Neural cell (in vitro differentiated cells): ENCODE data around the gene CKB. TPM values are rescaled to one million over a fixed set of nuclear protein-coding genes. Genes with fewer than 3 reads are reported as not detected.

Experiments used
- H2AFZ ChIP-seq: fragments of 200-600, 300-800 bp; sonication (generic), shearing (Covaris generic); 2 replicates; pipeline ENCODE4 v1.6.0; 2014; ENCODE audit warnings: low read depth, mild to moderate bottlenecking, antibody characterized with exemption, low read length, moderate library complexity
- H3F3A ChIP-seq: fragments of 200-600 bp; shearing (Covaris generic); 2 replicates; pipeline ENCODE4 v1.6.1; 2016; ENCODE audit warnings: mild to moderate bottlenecking, moderate library complexity, mixed read lengths, antibody characterized with exemption, low read length; ENCODE audit not compliant: insufficient read depth, poor library complexity, severe bottlenecking
- H3K27ac ChIP-seq: fragments of 200-600, 300-800 bp; sonication (generic), shearing (Covaris generic); 2 replicates; pipeline ENCODE4 v1.5.1; 2014; ENCODE audit warnings: mild to moderate bottlenecking, low read length, moderate library complexity
- H3K27me3 ChIP-seq: fragments of 300-800, 200-600 bp; sonication (generic), shearing (Covaris generic); 2 replicates; pipeline ENCODE4 v1.6.0; 2014; ENCODE audit warnings: mild to moderate bottlenecking, low read depth, low read length, moderate library complexity; ENCODE audit not compliant: insufficient read depth
- H3K36me3 ChIP-seq: fragments of 300-800, 200-600 bp; sonication (generic), shearing (Covaris generic); 2 replicates; pipeline ENCODE4 v1.5.1; 2014; ENCODE audit warnings: mild to moderate bottlenecking, antibody characterized with exemption, low read length, moderate library complexity; ENCODE audit not compliant: insufficient read depth
- H3K4me2 ChIP-seq: fragments of 300-800, 200-600 bp; sonication (generic), shearing (Covaris generic); 2 replicates; pipeline ENCODE4 v1.6.0; 2014; ENCODE audit warnings: mild to moderate bottlenecking, low read length
- H3K4me3 ChIP-seq: fragments of 300-800, 200-600 bp; sonication (generic), shearing (Covaris generic); 2 replicates; pipeline ENCODE4 v1.5.1; 2014; ENCODE audit warnings: mild to moderate bottlenecking, low read length, moderate library complexity
- H3K79me2 ChIP-seq: fragments of 200-600 bp; shearing (Covaris generic); replicated peaks from 2 replicates; pipeline ENCODE4 v1.6.0; 2014; ENCODE audit warnings: mild to moderate bottlenecking, low read length, moderate library complexity; ENCODE audit not compliant: insufficient read depth
- H3K9ac ChIP-seq: fragments of 300-800, 200-600 bp; sonication (generic), shearing (Covaris generic); 2 replicates; pipeline ENCODE4 v1.6.1; 2016; ENCODE audit warnings: mild to moderate bottlenecking, low read length, mixed read lengths
- H3K9me2 ChIP-seq: fragments of 200-600 bp; shearing (Covaris generic); 2 replicates; pipeline ENCODE4 v1.6.1; 2016; ENCODE audit warnings: mild to moderate bottlenecking, low read length, mixed read lengths; ENCODE audit not compliant: insufficient read depth
- H3K9me3 ChIP-seq: fragments of 200-600, 300-800 bp; sonication (generic), shearing (Covaris generic); 2 replicates; pipeline ENCODE4 v1.6.1; 2016; ENCODE audit warnings: mild to moderate bottlenecking, mixed run types, low read length, moderate library complexity, mixed read lengths
- H4K20me1 ChIP-seq: fragments of 200-600 bp; shearing (Covaris generic); 2 replicates; pipeline ENCODE4 v1.6.1; 2016; ENCODE audit warnings: mild to moderate bottlenecking, mixed run types; ENCODE audit not compliant: insufficient read depth
- EP300 ChIP-seq: fragments of 450-650 bp; conservative IDR thresholded peaks from 2 replicates; pipeline ENCODE4 v1.6.1; 2014; ENCODE audit warnings: antibody characterized with exemption, mild to moderate bottlenecking, moderate library complexity; ENCODE audit not compliant: poor library complexity, severe bottlenecking
- EZH2 ChIP-seq: fragments of 200-600, 300-800 bp; shearing (Covaris generic), sonication (generic); IDR thresholded peaks from 2 replicates; pipeline ENCODE4 v1.6.1; 2014; ENCODE audit warnings: antibody characterized with exemption, low read length, borderline replicate concordance, mild to moderate bottlenecking; ENCODE audit not compliant: insufficient read depth, poor library complexity, severe bottlenecking
- MXI1 ChIP-seq: fragments of 450-650 bp; conservative IDR thresholded peaks from 2 replicates; pipeline ENCODE4 v1.6.1; 2014; ENCODE audit warnings: antibody characterized with exemption, mild to moderate bottlenecking; ENCODE audit not compliant: poor library complexity, severe bottlenecking
- POLR2AphosphoS5 ChIP-seq: IDR thresholded peaks from 2 replicates; pipeline ENCODE4 v1.6.1; 2012
- RAD21 ChIP-seq: fragments of 450-650 bp; conservative IDR thresholded peaks from 2 replicates; pipeline ENCODE4 v1.6.1; 2014; ENCODE audit warnings: antibody characterized with exemption, mild to moderate bottlenecking, moderate library complexity
- SMC3 ChIP-seq: fragments of 450-650 bp; conservative IDR thresholded peaks from 2 replicates; pipeline ENCODE4 v1.6.1; 2014; ENCODE audit warnings: antibody characterized with exemption, mild to moderate bottlenecking, moderate library complexity; ENCODE audit not compliant: poor library complexity
- TAF1 ChIP-seq: IDR thresholded peaks from 2 replicates; pipeline ENCODE4 v1.6.1; 2012; ENCODE audit warnings: low read depth
- polyA plus RNA-seq: library from polyadenylated mRNA; depleted of rRNA; stranded (reverse); fragments of >200 nt; gene quantifications from 2 replicates; pipeline ENCODE4 v1.2.3, GENCODE V29; 2014
- TF ChIP-seq, protein P1 (sequence below): IDR thresholded peaks from 2 replicates; pipeline ENCODE4 v1.6.1; 2012; ENCODE audit warnings: borderline replicate concordance
- TF ChIP-seq, protein P2 (sequence below): fragments of 450-650 bp; IDR thresholded peaks from 2 replicates; pipeline ENCODE4 v1.5.1; 2014; ENCODE audit warnings: antibody characterized with exemption, mild to moderate bottlenecking, moderate library complexity; ENCODE audit not compliant: poor library complexity, severe bottlenecking

The CKB gene
- polyA plus RNA-seq, 1 donor from 2014 or later, result 918 TPM

DNA sequence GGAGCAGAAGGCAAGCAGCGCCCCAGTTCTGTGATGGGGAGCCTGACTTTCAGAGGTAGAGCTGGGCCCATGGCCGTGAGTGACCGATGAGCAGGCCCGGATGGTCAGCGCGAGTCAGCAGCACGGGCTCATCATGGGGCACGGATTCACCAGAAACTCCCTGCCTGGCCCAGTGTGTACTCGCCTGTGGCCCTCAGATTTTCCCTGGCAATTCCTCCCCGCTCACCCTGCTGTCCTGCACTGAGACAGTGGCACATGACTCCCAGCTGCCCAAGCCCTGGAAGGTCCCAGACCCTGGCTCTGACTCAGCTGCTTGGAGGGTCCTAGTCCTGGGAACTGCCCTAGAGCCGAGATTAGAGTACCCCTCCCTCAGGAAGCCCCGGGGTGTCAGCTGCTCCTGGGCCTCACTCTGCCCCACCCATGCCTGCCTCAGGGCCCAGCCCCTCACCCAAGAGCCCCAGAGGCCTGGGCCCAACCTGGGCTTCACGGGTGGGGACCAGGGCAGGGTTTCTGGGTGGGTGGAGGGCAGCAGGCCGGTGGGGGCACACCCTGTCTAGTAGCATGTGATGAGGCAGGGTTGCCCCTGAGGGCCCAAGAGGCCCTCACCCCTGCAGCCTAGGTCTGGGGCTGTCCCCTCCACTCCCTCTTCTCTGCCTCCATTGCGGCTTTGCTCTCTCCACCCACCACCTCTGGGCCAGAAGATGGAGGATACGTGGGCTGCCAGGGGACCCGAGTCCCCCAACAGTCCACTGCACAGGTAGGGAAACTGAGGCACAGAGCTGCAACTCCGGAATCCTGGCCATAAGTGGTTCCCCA is 14.8 kb upstream of the CKB start:
- no peak overlapping the region for H3K4me3 ChIP-seq
- no peaks in the 10 kb centered on the region for H4K20me1 ChIP-seq
- H3K9me3 ChIP-seq, result no peaks in the 10 kb centered on the region
- no peaks in the 10 kb centered on the region for H3K79me2 ChIP-seq
- H3K4me2 ChIP-seq, result no peak overlapping the region
- H3K9me2 ChIP-seq, result no peaks in the 10 kb centered on the region
- no peak overlapping the region for H3K27ac ChIP-seq
- no peaks in the 10 kb centered on the region for H3F3A ChIP-seq
- no peaks in the 10 kb centered on the region for H3K36me3 ChIP-seq
- H2AFZ ChIP-seq, result no peak overlapping the region
- H3K27me3 ChIP-seq, result no peaks in the 10 kb centered on the region
- H3K9ac ChIP-seq, result no peak overlapping the region
- TF ChIP-seq EZH2, result no peak
- TF ChIP-seq, protein P1, sequence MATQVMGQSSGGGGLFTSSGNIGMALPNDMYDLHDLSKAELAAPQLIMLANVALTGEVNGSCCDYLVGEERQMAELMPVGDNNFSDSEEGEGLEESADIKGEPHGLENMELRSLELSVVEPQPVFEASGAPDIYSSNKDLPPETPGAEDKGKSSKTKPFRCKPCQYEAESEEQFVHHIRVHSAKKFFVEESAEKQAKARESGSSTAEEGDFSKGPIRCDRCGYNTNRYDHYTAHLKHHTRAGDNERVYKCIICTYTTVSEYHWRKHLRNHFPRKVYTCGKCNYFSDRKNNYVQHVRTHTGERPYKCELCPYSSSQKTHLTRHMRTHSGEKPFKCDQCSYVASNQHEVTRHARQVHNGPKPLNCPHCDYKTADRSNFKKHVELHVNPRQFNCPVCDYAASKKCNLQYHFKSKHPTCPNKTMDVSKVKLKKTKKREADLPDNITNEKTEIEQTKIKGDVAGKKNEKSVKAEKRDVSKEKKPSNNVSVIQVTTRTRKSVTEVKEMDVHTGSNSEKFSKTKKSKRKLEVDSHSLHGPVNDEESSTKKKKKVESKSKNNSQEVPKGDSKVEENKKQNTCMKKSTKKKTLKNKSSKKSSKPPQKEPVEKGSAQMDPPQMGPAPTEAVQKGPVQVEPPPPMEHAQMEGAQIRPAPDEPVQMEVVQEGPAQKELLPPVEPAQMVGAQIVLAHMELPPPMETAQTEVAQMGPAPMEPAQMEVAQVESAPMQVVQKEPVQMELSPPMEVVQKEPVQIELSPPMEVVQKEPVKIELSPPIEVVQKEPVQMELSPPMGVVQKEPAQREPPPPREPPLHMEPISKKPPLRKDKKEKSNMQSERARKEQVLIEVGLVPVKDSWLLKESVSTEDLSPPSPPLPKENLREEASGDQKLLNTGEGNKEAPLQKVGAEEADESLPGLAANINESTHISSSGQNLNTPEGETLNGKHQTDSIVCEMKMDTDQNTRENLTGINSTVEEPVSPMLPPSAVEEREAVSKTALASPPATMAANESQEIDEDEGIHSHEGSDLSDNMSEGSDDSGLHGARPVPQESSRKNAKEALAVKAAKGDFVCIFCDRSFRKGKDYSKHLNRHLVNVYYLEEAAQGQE, result no peak
- TF ChIP-seq EP300, result no peak
- no peak for TF ChIP-seq MXI1
- TF ChIP-seq TAF1, result no peak
- TF ChIP-seq, protein P2, sequence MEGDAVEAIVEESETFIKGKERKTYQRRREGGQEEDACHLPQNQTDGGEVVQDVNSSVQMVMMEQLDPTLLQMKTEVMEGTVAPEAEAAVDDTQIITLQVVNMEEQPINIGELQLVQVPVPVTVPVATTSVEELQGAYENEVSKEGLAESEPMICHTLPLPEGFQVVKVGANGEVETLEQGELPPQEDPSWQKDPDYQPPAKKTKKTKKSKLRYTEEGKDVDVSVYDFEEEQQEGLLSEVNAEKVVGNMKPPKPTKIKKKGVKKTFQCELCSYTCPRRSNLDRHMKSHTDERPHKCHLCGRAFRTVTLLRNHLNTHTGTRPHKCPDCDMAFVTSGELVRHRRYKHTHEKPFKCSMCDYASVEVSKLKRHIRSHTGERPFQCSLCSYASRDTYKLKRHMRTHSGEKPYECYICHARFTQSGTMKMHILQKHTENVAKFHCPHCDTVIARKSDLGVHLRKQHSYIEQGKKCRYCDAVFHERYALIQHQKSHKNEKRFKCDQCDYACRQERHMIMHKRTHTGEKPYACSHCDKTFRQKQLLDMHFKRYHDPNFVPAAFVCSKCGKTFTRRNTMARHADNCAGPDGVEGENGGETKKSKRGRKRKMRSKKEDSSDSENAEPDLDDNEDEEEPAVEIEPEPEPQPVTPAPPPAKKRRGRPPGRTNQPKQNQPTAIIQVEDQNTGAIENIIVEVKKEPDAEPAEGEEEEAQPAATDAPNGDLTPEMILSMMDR, result no peak
- TF ChIP-seq SMC3, result no peak
- no peak for TF ChIP-seq POLR2AphosphoS5
- TF ChIP-seq RAD21, result no peak

DNA sequence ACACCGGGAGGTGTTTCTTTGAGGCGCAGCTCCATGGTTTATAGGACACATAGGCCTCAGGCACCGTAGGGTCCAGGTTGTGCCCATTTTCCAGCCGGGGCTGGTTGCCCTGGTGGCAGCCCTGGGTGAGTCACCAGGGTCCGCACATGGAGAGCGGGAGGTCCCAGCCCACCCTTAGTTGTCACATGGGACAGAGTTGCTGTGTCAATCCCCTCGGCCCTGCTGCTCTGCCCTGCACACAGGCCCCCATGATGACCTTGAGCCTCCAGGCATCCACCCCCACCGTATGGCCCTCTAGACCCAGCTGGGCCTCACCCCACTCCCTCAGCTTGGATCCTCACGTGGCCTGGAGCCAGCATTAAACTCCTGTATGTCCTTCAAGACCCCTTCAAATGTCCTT is 14.1 kb upstream of the CKB start:
- no peak overlapping the region for H3K9ac ChIP-seq
- no peaks in the 10 kb centered on the region for H3K36me3 ChIP-seq
- no peaks in the 10 kb centered on the region for H3K9me3 ChIP-seq
- H3F3A ChIP-seq, result no peaks in the 10 kb centered on the region
- no peak overlapping the region for H3K4me2 ChIP-seq
- no peak overlapping the region for H3K4me3 ChIP-seq
- no peaks in the 10 kb centered on the region for H3K27me3 ChIP-seq
- no peak overlapping the region for H3K27ac ChIP-seq
- H2AFZ ChIP-seq, result no peak overlapping the region
- TF ChIP-seq TAF1 (no peak), EZH2 (no peak), SMC3 (no peak), RAD21 (no peak), POLR2AphosphoS5 (no peak), MXI1 (no peak), EP300 (no peak)
- TF ChIP-seq, protein P2, result no peak
- TF ChIP-seq, protein P1, result no peak
- H4K20me1 ChIP-seq, result no peaks in the 10 kb centered on the region
- no peaks in the 10 kb centered on the region for H3K79me2 ChIP-seq
- no peaks in the 10 kb centered on the region for H3K9me2 ChIP-seq
